Measurements from ENCODE around the gene LY86. TPM values are rescaled to one million over a fixed set of nuclear protein-coding genes. Genes with fewer than 3 reads are reported as not detected.

Gene LY86
- total and polyA plus RNA-seq, 2 of the 13 experiments (the other 11 are each of a cell fraction or from before 2014, with no cell fraction given): not detected

- DNase-seq (ENCODE audit: low spot score) (no peak), ATAC-seq (no peak), FAIRE-seq (no peak)
- TF ChIP-seq, protein P1, sequence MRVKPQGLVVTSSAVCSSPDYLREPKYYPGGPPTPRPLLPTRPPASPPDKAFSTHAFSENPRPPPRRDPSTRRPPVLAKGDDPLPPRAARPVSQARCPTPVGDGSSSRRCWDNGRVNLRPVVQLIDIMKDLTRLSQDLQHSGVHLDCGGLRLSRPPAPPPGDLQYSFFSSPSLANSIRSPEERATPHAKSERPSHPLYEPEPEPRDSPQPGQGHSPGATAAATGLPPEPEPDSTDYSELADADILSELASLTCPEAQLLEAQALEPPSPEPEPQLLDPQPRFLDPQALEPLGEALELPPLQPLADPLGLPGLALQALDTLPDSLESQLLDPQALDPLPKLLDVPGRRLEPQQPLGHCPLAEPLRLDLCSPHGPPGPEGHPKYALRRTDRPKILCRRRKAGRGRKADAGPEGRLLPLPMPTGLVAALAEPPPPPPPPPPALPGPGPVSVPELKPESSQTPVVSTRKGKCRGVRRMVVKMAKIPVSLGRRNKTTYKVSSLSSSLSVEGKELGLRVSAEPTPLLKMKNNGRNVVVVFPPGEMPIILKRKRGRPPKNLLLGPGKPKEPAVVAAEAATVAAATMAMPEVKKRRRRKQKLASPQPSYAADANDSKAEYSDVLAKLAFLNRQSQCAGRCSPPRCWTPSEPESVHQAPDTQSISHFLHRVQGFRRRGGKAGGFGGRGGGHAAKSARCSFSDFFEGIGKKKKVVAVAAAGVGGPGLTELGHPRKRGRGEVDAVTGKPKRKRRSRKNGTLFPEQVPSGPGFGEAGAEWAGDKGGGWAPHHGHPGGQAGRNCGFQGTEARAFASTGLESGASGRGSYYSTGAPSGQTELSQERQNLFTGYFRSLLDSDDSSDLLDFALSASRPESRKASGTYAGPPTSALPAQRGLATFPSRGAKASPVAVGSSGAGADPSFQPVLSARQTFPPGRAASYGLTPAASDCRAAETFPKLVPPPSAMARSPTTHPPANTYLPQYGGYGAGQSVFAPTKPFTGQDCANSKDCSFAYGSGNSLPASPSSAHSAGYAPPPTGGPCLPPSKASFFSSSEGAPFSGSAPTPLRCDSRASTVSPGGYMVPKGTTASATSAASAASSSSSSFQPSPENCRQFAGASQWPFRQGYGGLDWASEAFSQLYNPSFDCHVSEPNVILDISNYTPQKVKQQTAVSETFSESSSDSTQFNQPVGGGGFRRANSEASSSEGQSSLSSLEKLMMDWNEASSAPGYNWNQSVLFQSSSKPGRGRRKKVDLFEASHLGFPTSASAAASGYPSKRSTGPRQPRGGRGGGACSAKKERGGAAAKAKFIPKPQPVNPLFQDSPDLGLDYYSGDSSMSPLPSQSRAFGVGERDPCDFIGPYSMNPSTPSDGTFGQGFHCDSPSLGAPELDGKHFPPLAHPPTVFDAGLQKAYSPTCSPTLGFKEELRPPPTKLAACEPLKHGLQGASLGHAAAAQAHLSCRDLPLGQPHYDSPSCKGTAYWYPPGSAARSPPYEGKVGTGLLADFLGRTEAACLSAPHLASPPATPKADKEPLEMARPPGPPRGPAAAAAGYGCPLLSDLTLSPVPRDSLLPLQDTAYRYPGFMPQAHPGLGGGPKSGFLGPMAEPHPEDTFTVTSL (CRISPR knock-in tag; IDR thresholded peaks at IDR 0.05; ENCODE audit: borderline replicate concordance): no peak
- Histone ChIP-seq H3K36me3 (replicated peaks in 1 of 2; ENCODE audit: control insufficient read depth in 1 of 2, insufficient read depth in 2 of 2, low read length in 2 of 2) (no peaks in the 10 kb centered on the region), H3K9ac (ENCODE audit: insufficient read depth, low read depth, low read length) (no peak overlapping the region), H3K27ac (ENCODE audit: extremely low read length, insufficient read depth, low read length) (no peak overlapping the region), H3K79me2 (ENCODE audit: insufficient read depth, low read length) (no peaks in the 10 kb centered on the region), H3K4me3 (replicated peaks in 1 of 3; ENCODE audit: insufficient read depth in 1 of 3, low read depth in 2 of 3, low read length in 3 of 3) (no peak overlapping the region), H4K20me1 (ENCODE audit: insufficient read depth, low read length) (no peaks in the 10 kb centered on the region), H3K4me1 (ENCODE audit: insufficient read depth, low read length) (no peaks in the 10 kb centered on the region), H3K4me2 (ENCODE audit: low read depth, low read length) (no peak overlapping the region), H3K27me3 (ENCODE audit: control insufficient read depth in 1 of 2, insufficient read depth in 2 of 2, low read length in 2 of 2) (peaks cover 0 to 19% of the 10 kb centered on the region in 2 experiments; a peak in 3 of 5 replicates), H3K9me3 (ENCODE audit: low read length) (no peaks in the 10 kb centered on the region), H2AFZ (ENCODE audit: low read length) (no peak overlapping the region)
- in situ Hi-C loops (cut with HindIII; ENCODE audit: extremely low pct_ligation_motif_present, low pct_unique_long_range_greater_than_20kb) (no loop called here), intact Hi-C loops (cut with micrococcal nuclease; ENCODE audit: unreplicated experiment) (no loop called here)
- BruUV-seq (replicated peaks): no TSS peak
- CTCF ChIA-PET (ENCODE audit: low intra/inter-chr PET ratio, low total read pairs): no interaction called here
- WGBS (ENCODE audit: low lambda C conversion rate): 58% methylated on average over 4 of the region's 4 CpGs
- POLR2A ChIA-PET: no interaction called here
Observed at GRCh38 chr6:6640926-6641325, 52.4 kb downstream of the LY86 start.

DNA sequence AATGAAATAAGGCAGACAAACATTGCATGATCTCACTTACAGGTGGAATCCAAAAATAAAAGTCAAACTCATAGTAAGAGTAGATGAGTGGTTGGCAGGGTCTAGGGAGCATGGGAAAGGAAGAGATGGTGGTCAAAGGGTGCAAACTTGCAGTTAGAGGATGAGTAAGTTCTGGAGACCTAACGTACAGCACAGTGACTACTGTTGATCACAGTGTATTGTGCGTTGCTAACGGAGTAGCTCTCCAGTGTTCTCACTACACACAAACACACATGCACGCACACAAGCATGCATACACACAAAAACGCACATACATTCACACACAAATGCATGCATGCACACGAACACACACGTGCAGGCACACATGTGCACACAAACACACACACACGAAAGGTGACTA is 54.9 kb downstream of the LY86 start:
- intact Hi-C loops (cut with micrococcal nuclease; ENCODE audit: unreplicated experiment): no loop called here
- no TSS peak for BruUV-seq (replicated peaks)
- ATAC-seq (no peak), DNase-seq (ENCODE audit: low spot score) (no peak), FAIRE-seq (no peak)
- in situ Hi-C loops (cut with HindIII; ENCODE audit: extremely low pct_ligation_motif_present, low pct_unique_long_range_greater_than_20kb): no loop called here
- Histone ChIP-seq H3K27ac (ENCODE audit: extremely low read length, insufficient read depth, low read length) (no peak overlapping the region), H3K4me1 (ENCODE audit: insufficient read depth, low read length) (no peaks in the 10 kb centered on the region), H3K9ac (ENCODE audit: insufficient read depth, low read depth, low read length) (no peak overlapping the region), H3K4me2 (ENCODE audit: low read depth, low read length) (no peak overlapping the region), H3K27me3 (ENCODE audit: control insufficient read depth in 1 of 2, insufficient read depth in 2 of 2, low read length in 2 of 2) (peaks cover 0 to 19% of the 10 kb centered on the region in 2 experiments; a peak in 3 of 5 replicates), H3K4me3 (replicated peaks in 1 of 3; ENCODE audit: insufficient read depth in 1 of 3, low read depth in 2 of 3, low read length in 3 of 3) (no peak overlapping the region), H2AFZ (ENCODE audit: low read length) (no peak overlapping the region), H4K20me1 (ENCODE audit: insufficient read depth, low read length) (no peaks in the 10 kb centered on the region), H3K36me3 (replicated peaks in 1 of 2; ENCODE audit: control insufficient read depth in 1 of 2, insufficient read depth in 2 of 2, low read length in 2 of 2) (no peaks in the 10 kb centered on the region), H3K79me2 (ENCODE audit: insufficient read depth, low read length) (no peaks in the 10 kb centered on the region), H3K9me3 (ENCODE audit: low read length) (no peaks in the 10 kb centered on the region)
- TF ChIP-seq ELF3 (CRISPR knock-in tag; IDR thresholded peaks at IDR 0.05): no peak
- TF ChIP-seq, protein P2, sequence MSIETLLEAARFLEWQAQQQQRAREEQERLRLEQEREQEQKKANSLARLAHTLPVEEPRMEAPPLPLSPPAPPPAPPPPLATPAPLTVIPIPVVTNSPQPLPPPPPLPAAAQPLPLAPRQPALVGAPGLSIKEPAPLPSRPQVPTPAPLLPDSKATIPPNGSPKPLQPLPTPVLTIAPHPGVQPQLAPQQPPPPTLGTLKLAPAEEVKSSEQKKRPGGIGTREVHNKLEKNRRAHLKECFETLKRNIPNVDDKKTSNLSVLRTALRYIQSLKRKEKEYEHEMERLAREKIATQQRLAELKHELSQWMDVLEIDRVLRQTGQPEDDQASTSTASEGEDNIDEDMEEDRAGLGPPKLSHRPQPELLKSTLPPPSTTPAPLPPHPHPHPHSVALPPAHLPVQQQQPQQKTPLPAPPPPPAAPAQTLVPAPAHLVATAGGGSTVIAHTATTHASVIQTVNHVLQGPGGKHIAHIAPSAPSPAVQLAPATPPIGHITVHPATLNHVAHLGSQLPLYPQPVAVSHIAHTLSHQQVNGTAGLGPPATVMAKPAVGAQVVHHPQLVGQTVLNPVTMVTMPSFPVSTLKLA (IDR thresholded peaks at IDR 0.05): peak; percentile 54
- ChIA-PET CTCF (ENCODE audit: low intra/inter-chr PET ratio, low total read pairs) (no interaction called here), POLR2A (no interaction called here)
- 38% methylated on average over 7 of the region's 8 CpGs for WGBS (ENCODE audit: low lambda C conversion rate)
